ENCODE data around the gene DEFB127. TPM values are rescaled to one million over a fixed set of nuclear protein-coding genes. Genes with fewer than 3 reads are reported as not detected.

The DEFB127 gene, protein sequence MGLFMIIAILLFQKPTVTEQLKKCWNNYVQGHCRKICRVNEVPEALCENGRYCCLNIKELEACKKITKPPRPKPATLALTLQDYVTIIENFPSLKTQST
- not detected in 2 replicates for total RNA-seq

DNA sequence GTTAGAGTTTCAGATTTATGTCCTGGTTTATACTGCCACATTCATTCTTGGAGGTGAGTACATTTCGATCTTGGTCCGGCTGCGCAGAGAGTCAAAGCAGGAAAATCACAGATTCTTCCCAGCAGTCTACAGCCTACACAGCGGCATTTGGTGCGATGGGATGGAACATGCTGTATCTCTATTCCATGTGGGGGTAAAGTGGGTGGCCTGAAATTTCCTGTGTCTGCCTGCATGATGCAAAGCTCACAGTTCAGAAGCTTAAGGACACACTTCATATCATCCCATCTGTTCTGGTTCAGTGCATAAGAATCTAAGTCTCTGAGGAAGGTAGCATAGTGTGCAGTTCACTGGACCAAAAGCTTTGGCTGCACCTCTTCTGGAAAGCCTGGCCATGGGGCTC lies at the start of gene DEFB127:
TSS of gene DEFB127 (plus strand) at position 301 of the 400 bp plus-strand sequence. CDS start at position 392, 91 bp downstream.

DNA sequence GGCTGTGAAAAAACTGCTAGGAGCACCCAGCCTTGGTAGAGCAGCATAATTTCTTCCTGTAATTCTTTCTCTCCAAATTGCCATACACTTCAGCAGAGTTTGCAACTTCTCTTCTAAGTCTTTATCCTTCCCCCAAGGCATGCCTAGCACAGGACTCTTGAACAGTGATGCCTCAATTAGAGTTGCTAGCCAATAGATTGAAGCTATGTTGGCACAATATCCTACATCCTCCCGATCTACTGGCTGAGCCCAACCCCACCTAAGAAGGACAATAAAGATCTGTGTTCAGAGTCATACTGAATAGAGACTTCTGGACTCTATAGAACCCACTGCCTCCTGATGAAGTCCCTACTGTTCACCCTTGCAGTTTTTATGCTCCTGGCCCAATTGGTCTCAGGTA lies 15.0 kb upstream of the DEFB127 start, which contains the start of gene DEFB126:
TSS of gene DEFB126 (plus strand) at position 301 of the 400 bp plus-strand sequence. CDS start at position 340, 39 bp downstream.

DNA sequence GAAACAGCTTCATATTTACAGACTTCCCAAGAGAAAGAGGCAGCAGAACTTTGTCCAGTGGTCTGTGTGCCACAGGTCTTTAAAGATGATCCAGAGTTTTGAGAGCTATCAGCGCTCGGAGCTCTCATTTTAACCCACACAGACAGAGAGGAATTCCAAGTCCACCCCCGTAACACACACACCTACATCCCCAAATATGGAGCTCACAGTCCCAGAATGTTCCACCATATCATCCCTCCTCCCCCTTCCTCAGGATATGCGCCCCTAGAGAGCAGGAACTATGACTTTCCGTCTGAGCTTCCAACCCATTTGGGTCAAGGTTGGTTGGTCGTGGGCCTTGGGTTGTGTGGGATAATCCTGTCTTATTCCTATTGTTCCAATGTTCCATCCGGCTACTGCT lies 32.4 kb downstream of the DEFB127 start, which contains the start of gene DEFB128:
TSS of gene DEFB128 (minus strand) at position 101 of the 400 bp plus-strand sequence. CDS start at position 13, 88 bp downstream.

Other genes with a start within 250 kb of the DEFB127 start
- gene DEFB125, start 69.8 kb upstream of the DEFB127 start, total RNA-seq, result not detected in 2 replicates
- gene DEFB126, start 14.9 kb upstream of the DEFB127 start, total RNA-seq, result not detected in 2 replicates
- not detected in 2 replicates for gene DEFB128, start 32.3 kb downstream of the DEFB127 start, total RNA-seq
- not detected in 2 replicates for gene DEFB129, start 69.8 kb downstream of the DEFB127 start, total RNA-seq
- not detected in 2 replicates for gene DEFB132, start 100.3 kb downstream of the DEFB127 start, total RNA-seq
- 3.1 and 4.4 TPM in 2 replicates for gene C20orf96, start 133.3 kb downstream of the DEFB127 start, total RNA-seq
- 13.9 and 14.1 TPM in 2 replicates for gene ZCCHC3, start 140.1 kb downstream of the DEFB127 start, total RNA-seq
- gene SOX12, start 168.1 kb downstream of the DEFB127 start, total RNA-seq, result 5.8 and 9.9 TPM in 2 replicates
- gene NRSN2, start 189.7 kb downstream of the DEFB127 start, total RNA-seq, result 35.2 and 44.0 TPM in 2 replicates
- gene TRIB3, start 223.3 kb downstream of the DEFB127 start, total RNA-seq, result 152 and 266 TPM in 2 replicates

Data from uterine smooth muscle cell (primary cell).